Mesendoderm (in vitro differentiated cells): ENCODE data around the gene NLRC5.

Source experiments
- DNase-seq: peaks from one replicate; pipeline ENCODE4 v3.0.0; 2013
- H2AK5ac ChIP-seq: 2 replicates; pipeline ENCODE4 v1.6.1; 2013; ENCODE audit warnings: low read length, inconsistent platforms
- H2BK120ac ChIP-seq: 2 replicates; pipeline ENCODE4 v1.6.1; 2013; ENCODE audit warnings: low read depth, mild to moderate bottlenecking, low read length, moderate library complexity, mixed read lengths
- H2BK15ac ChIP-seq: replicated peaks from 2 replicates; pipeline ENCODE4 v1.6.1; 2013; ENCODE audit warnings: low read depth, mild to moderate bottlenecking, moderate library complexity
- H2BK5ac ChIP-seq: 2 replicates; pipeline ENCODE4 v1.6.1; 2013; ENCODE audit warnings: low read length, inconsistent platforms
- H3K18ac ChIP-seq: 2 replicates; pipeline ENCODE4 v1.6.1; 2013; ENCODE audit warnings: mild to moderate bottlenecking, low read length, mixed read lengths
- H3K23ac ChIP-seq: one replicate; pipeline ENCODE4 v1.6.1; 2013; ENCODE audit warnings: low read length
- H3K27ac ChIP-seq: 2 replicates; pipeline ENCODE4 v1.5.1; 2013; ENCODE audit warnings: low read depth, mild to moderate bottlenecking, inconsistent platforms, low read length, moderate library complexity
- H3K27me3 ChIP-seq: 2 replicates; pipeline ENCODE4 v1.6.1; 2013; ENCODE audit warnings: low read length, control low read depth, mild to moderate bottlenecking, inconsistent platforms; ENCODE audit not compliant: insufficient read depth, poor library complexity
- H3K36me3 ChIP-seq: 2 replicates; pipeline ENCODE4 v1.6.1; 2013; ENCODE audit warnings: low read length, inconsistent platforms; ENCODE audit not compliant: control insufficient read depth, insufficient read depth
- H3K4ac ChIP-seq: one replicate; pipeline ENCODE4 v1.6.1; 2013; ENCODE audit warnings: low read depth, mild to moderate bottlenecking, low read length, moderate library complexity
- H3K4me1 ChIP-seq: 2 replicates; pipeline ENCODE4 v1.6.1; 2013; ENCODE audit warnings: low read depth, low read length, inconsistent platforms; ENCODE audit not compliant: control insufficient read depth
- H3K4me2 ChIP-seq: 2 replicates; pipeline ENCODE4 v1.6.1; 2013; ENCODE audit warnings: low read length
- H3K4me3 ChIP-seq: 2 replicates; pipeline ENCODE4 v1.5.1; 2013; ENCODE audit warnings: mild to moderate bottlenecking, low read length
- H3K56ac ChIP-seq: one replicate; pipeline ENCODE4 v1.6.1; 2013; ENCODE audit warnings: low read length
- H3K79me1 ChIP-seq: 2 replicates; pipeline ENCODE4 v1.6.1; 2013; ENCODE audit warnings: low read length, inconsistent platforms
- H3K79me2 ChIP-seq: 2 replicates; pipeline ENCODE4 v1.6.1; 2013; ENCODE audit warnings: mild to moderate bottlenecking, low read length; ENCODE audit not compliant: control insufficient read depth, insufficient read depth
- H3K9ac ChIP-seq: 2 replicates; pipeline ENCODE4 v1.6.1; 2013; ENCODE audit warnings: low read length, inconsistent platforms
- H4K5ac ChIP-seq: one replicate; pipeline ENCODE4 v1.6.1; 2013; ENCODE audit warnings: low read length
- H4K8ac ChIP-seq: one replicate; pipeline ENCODE4 v1.6.1; 2013; ENCODE audit warnings: low read depth, mild to moderate bottlenecking, control low read depth, low read length, moderate library complexity
- WGBS: extraction: QIAGEN DNeasy Blood & Tissue Kit; methylation state at CpG from one replicate; pipeline ENCODE4 v1.1.7; 2013; ENCODE audit warnings: low lambda C conversion rate, missing lambda C conversion rate; ENCODE audit not compliant: insufficient coverage; ENCODE audit errors: extremely low coverage; 5-methylcytosine and 5-hydroxymethylcytosine counted together

NLRC5 gene

DNA sequence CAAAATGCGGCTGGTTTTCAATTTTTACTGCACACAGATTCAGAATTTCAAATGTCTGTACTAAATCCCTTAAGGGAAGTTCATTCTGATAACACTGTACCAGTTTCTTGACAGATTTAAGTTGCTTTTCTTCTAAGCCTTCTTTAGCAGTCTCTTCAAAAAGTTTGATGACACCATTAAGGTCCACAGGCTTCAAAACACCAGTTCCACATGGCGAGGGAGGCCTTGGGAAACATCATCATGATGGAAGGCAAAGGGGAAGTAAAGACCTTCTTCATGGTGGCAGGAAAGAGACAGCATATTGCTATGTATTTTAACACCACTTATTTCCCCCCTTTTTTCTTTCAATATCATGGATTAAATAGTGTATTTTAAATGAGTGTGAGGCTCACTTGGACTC lies 24.5 kb downstream of the NLRC5 start:
- Histone ChIP-seq H3K4ac (no peak overlapping the region), H4K5ac (no peak overlapping the region), H3K79me2 (no peaks in the 10 kb centered on the region), H2BK120ac (no peak overlapping the region), H3K56ac (no peak overlapping the region), H2AK5ac (no peak overlapping the region), H2BK5ac (no peak overlapping the region), H3K18ac (no peak overlapping the region), H3K4me3 (no peak overlapping the region), H3K9ac (no peak overlapping the region), H3K27ac (no peak overlapping the region), H3K27me3 (no peaks in the 10 kb centered on the region), H3K79me1 (no peaks in the 10 kb centered on the region), H3K4me1 (no peaks in the 10 kb centered on the region), H3K23ac (no peak overlapping the region), H3K4me2 (no peak overlapping the region), H2BK15ac (no peak overlapping the region), H3K36me3 (no peaks in the 10 kb centered on the region), H4K8ac (no peak overlapping the region)
- WGBS = no CpG with 5 or more reads among the region's 2 CpGs
- DNase-seq = no peak

DNA sequence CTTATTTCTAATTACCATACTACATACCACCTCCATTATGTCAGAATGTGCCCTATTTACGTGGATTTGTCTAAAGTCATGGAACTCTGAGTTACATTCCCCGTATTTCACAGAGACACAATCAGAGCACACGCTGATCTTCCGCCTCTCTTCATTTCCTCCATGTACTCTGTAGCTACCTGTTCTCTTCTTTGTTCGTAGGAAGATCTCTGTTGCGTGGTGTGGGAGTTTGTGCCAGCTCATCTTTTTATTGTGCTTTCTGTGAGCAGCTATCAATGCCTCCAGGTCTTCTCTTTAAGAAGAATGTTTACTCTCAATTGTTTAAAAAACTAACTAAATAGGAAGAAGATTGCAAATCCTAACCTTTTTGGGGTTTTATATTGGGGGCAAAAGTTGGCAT lies 26.9 kb downstream of the NLRC5 start:
- no peaks in the 10 kb centered on the region for H3K79me1 ChIP-seq
- no peak overlapping the region for H3K4me2 ChIP-seq
- no peak overlapping the region for H2AK5ac ChIP-seq
- no peak overlapping the region for H2BK120ac ChIP-seq
- no peak overlapping the region for H2BK15ac ChIP-seq
- no peak overlapping the region for H3K4ac ChIP-seq
- no CpG with 5 or more reads among the region's 6 CpGs for WGBS
- H3K9ac ChIP-seq = no peak overlapping the region
- H3K4me3 ChIP-seq = no peak overlapping the region
- no peak overlapping the region for H2BK5ac ChIP-seq
- no peak for DNase-seq
- no peaks in the 10 kb centered on the region for H3K36me3 ChIP-seq
- no peaks in the 10 kb centered on the region for H3K4me1 ChIP-seq
- H3K27ac ChIP-seq = no peak overlapping the region
- no peaks in the 10 kb centered on the region for H3K79me2 ChIP-seq
- H3K27me3 ChIP-seq = no peaks in the 10 kb centered on the region
- no peak overlapping the region for H3K23ac ChIP-seq
- no peak overlapping the region for H3K56ac ChIP-seq
- no peak overlapping the region for H4K5ac ChIP-seq
- no peak overlapping the region for H4K8ac ChIP-seq
- no peak overlapping the region for H3K18ac ChIP-seq

DNA sequence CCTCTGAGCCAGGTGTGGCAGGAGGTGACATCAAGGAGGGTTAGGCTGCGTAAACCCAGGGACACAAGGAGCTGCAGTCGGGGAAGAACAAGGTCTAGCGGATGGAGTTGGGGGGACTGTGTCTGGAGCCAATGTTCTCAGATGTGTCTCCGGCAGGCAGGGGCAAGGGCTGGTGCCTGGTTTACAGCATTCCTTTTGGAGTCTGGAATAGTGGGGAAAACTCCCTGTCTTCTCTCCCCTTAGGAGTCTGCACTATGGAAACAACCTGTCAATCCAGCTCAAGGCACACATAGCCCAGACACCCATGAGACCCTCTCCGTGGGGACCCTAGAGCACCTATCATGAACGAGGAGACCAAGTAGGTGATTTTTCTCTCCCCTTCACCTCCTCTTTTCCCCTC lies 27.5 kb downstream of the NLRC5 start:
- Histone ChIP-seq H3K4me1 (no peaks in the 10 kb centered on the region), H3K18ac (no peak overlapping the region), H2BK5ac (no peak overlapping the region), H3K79me2 (no peaks in the 10 kb centered on the region), H4K8ac (no peak overlapping the region), H3K23ac (no peak overlapping the region), H2BK15ac (no peak overlapping the region), H3K79me1 (no peaks in the 10 kb centered on the region), H3K36me3 (no peaks in the 10 kb centered on the region), H3K9ac (no peak overlapping the region), H2BK120ac (no peak overlapping the region), H3K4ac (no peak overlapping the region), H2AK5ac (no peak overlapping the region), H3K27ac (no peak overlapping the region), H3K27me3 (no peaks in the 10 kb centered on the region), H3K4me3 (no peak overlapping the region), H3K4me2 (no peak overlapping the region), H4K5ac (no peak overlapping the region), H3K56ac (no peak overlapping the region)
- no CpG with 5 or more reads among the region's 6 CpGs for WGBS
- no peak for DNase-seq

DNA sequence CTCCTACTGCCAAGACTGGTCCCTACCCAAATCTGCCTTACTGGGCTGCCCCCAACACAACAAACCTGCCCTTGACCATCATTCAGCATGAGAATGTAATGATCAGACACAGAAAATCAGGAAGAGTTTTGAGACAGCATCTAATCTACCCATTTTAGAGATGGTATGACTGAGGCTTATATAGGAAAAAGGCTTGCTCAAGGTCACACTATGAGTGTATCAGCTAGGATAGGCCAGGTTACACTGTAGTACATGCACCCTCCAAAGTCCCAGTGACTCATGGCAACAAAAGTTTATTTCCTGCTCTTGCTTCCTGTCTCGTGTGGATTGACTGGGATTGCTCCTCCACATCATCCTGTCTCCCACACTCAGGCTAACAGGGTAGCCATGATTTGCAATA lies 27.9 kb downstream of the NLRC5 start:
- Histone ChIP-seq H3K9ac (no peak overlapping the region), H2BK15ac (no peak overlapping the region), H3K79me1 (no peaks in the 10 kb centered on the region), H3K27me3 (no peaks in the 10 kb centered on the region), H3K56ac (no peak overlapping the region), H3K18ac (no peak overlapping the region), H4K5ac (no peak overlapping the region), H3K23ac (no peak overlapping the region), H3K4me1 (no peaks in the 10 kb centered on the region), H2BK5ac (no peak overlapping the region), H3K36me3 (no peaks in the 10 kb centered on the region), H2AK5ac (no peak overlapping the region), H2BK120ac (no peak overlapping the region), H3K4ac (no peak overlapping the region), H3K27ac (no peak overlapping the region), H3K79me2 (no peaks in the 10 kb centered on the region), H4K8ac (no peak overlapping the region), H3K4me2 (no peak overlapping the region), H3K4me3 (no peak overlapping the region)
- no CpG with 5 or more reads among the region's 1 CpG for WGBS
- DNase-seq = no peak

DNA sequence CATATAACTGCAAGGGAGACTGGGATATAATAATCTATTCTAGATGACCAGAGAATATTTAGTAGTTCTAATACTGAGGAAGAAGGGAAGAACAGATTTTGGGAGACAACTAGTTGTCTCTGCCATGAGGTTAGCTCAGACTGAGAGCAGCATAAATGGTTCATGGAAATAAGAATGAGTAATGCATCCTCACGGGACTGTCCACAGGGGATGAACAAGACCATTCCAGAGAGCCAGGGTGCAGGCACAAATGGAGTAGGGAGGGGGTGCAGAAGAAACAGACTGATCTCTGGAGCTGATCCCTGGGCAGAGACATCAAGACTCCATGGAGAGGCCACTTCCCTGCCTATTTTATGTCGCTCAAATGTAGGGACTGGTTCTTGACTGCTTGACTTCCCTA lies 30.4 kb downstream of the NLRC5 start:
- H2BK120ac ChIP-seq = no peak overlapping the region
- H3K23ac ChIP-seq = no peak overlapping the region
- H3K36me3 ChIP-seq = no peaks in the 10 kb centered on the region
- no peak for DNase-seq
- H2BK5ac ChIP-seq = no peak overlapping the region
- H3K27me3 ChIP-seq = no peaks in the 10 kb centered on the region
- no peak overlapping the region for H2BK15ac ChIP-seq
- no peaks in the 10 kb centered on the region for H3K4me1 ChIP-seq
- H3K79me1 ChIP-seq = no peaks in the 10 kb centered on the region
- no peak overlapping the region for H3K4ac ChIP-seq
- H3K18ac ChIP-seq = no peak overlapping the region
- no peak overlapping the region for H3K27ac ChIP-seq
- H4K8ac ChIP-seq = no peak overlapping the region
- no peak overlapping the region for H3K4me2 ChIP-seq
- no peak overlapping the region for H3K4me3 ChIP-seq
- H2AK5ac ChIP-seq = no peak overlapping the region
- no peaks in the 10 kb centered on the region for H3K79me2 ChIP-seq
- H3K56ac ChIP-seq = no peak overlapping the region
- no peak overlapping the region for H4K5ac ChIP-seq
- no peak overlapping the region for H3K9ac ChIP-seq
- no CpG with 5 or more reads among the region's 2 CpGs for WGBS

DNA sequence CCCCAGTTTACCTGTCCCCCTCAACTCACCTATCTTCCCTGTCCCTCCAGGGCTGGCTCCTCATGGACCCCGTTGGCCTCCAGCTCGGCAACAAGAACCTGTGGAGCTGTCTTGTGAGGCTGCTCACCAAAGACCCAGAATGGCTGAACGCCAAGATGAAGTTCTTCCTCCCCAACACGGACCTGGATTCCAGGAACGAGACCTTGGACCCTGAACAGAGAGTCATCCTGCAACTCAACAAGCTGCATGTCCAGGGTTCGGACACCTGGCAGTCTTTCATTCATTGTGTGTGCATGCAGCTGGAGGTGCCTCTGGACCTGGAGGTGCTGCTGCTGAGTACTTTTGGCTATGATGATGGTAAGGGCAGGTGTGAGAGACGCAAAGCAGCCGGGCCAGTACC lies 31.3 kb downstream of the NLRC5 start:
- no peak overlapping the region for H3K56ac ChIP-seq
- no peak overlapping the region for H4K8ac ChIP-seq
- WGBS = no CpG with 5 or more reads among the region's 8 CpGs
- no peak overlapping the region for H3K4me2 ChIP-seq
- DNase-seq = no peak
- H3K79me1 ChIP-seq = no peaks in the 10 kb centered on the region
- no peak overlapping the region for H3K9ac ChIP-seq
- no peak overlapping the region for H3K27ac ChIP-seq
- no peak overlapping the region for H2BK15ac ChIP-seq
- H3K4ac ChIP-seq = no peak overlapping the region
- no peak overlapping the region for H4K5ac ChIP-seq
- H3K4me3 ChIP-seq = no peak overlapping the region
- no peak overlapping the region for H3K18ac ChIP-seq
- H3K36me3 ChIP-seq = no peaks in the 10 kb centered on the region
- no peaks in the 10 kb centered on the region for H3K79me2 ChIP-seq
- H2BK120ac ChIP-seq = no peak overlapping the region
- H2AK5ac ChIP-seq = no peak overlapping the region
- no peaks in the 10 kb centered on the region for H3K27me3 ChIP-seq
- H2BK5ac ChIP-seq = no peak overlapping the region
- H3K4me1 ChIP-seq = no peaks in the 10 kb centered on the region
- H3K23ac ChIP-seq = no peak overlapping the region
